GM23338 (cell line): ENCODE data around the gene GCNT2. TPM values are rescaled to one million over a fixed set of nuclear protein-coding genes. Genes with fewer than 3 reads are reported as not detected.

Source experiments
- ATAC-seq: fragments of 200-7000 bp; cut with Tn5 transposase; 3 replicates; pipeline ENCODE4 v1.9.1; 2020
- DNase-seq: peaks from one replicate; pipeline ENCODE4 v3.0.0-alpha.2; 2015; ENCODE audit warnings: low spot score
- H2AFZ ChIP-seq: fragments of 200-600 bp; sonication (generic); 2 replicates; pipeline ENCODE4 v1.8.0; 2016; ENCODE audit warnings: antibody characterized with exemption, mild to moderate bottlenecking, moderate library complexity
- H3F3A ChIP-seq: fragments of 200-600 bp; sonication (generic); replicated peaks from 2 replicates; pipeline ENCODE4 v1.8.0; 2017; ENCODE audit warnings: antibody characterized with exemption, mixed run types, low read depth
- H3K27ac ChIP-seq: fragments of 200-600 bp; sonication (generic); 2 replicates; pipeline ENCODE4 v1.6.1; 2016; ENCODE audit warnings: low read depth
- H3K27me3 ChIP-seq: fragments of 200-600 bp; sonication (generic); 2 replicates; pipeline ENCODE4 v1.8.0; 2016; ENCODE audit warnings: mild to moderate bottlenecking, mixed run types, moderate library complexity; ENCODE audit not compliant: insufficient read depth
- H3K36me3 ChIP-seq: fragments of 200-600 bp; sonication (generic); 2 replicates; pipeline ENCODE4 v1.8.0; 2016; ENCODE audit warnings: mild to moderate bottlenecking; ENCODE audit not compliant: insufficient read depth
- H3K4me1 ChIP-seq: fragments of 200-600 bp; sonication (generic); 2 replicates; pipeline ENCODE4 v1.8.0; 2016; ENCODE audit warnings: mild to moderate bottlenecking, moderate library complexity; ENCODE audit not compliant: insufficient read depth
- H3K4me2 ChIP-seq: fragments of 200-600 bp; sonication (generic); 2 replicates; pipeline ENCODE4 v1.7.1; 2017; ENCODE audit warnings: mixed run types
- H3K4me3 ChIP-seq: fragments of 200-600 bp; sonication (generic); 2 replicates; pipeline ENCODE4 v1.6.1; 2016; ENCODE audit warnings: mixed run types
- H3K79me2 ChIP-seq: fragments of 200-600 bp; sonication (generic); replicated peaks from 2 replicates; pipeline ENCODE4 v1.8.0; 2017; ENCODE audit warnings: mild to moderate bottlenecking; ENCODE audit not compliant: insufficient read depth
- H3K9me2 ChIP-seq: fragments of 200-600 bp; sonication (generic); 2 replicates; pipeline ENCODE4 v1.8.0; 2017; ENCODE audit not compliant: insufficient read depth
- H4K20me1 ChIP-seq: fragments of 200-600 bp; sonication (generic); replicated peaks from 2 replicates; pipeline ENCODE4 v1.8.0; 2017; ENCODE audit warnings: mild to moderate bottlenecking; ENCODE audit not compliant: insufficient read depth
- H3K27ac Mint-ChIP-seq: 2 replicates; pipeline ENCODE4 v1.8.0; 2020; ENCODE audit warnings: inconsistent platforms, mild to moderate bottlenecking, moderate library complexity, mixed read lengths
- H3K27me3 Mint-ChIP-seq: 3 replicates; pipeline ENCODE4 v1.8.0; 2022; ENCODE audit warnings: low read depth, mild to moderate bottlenecking, moderate library complexity, mixed read lengths, inconsistent platforms; ENCODE audit not compliant: insufficient read depth, poor library complexity
- H3K36me3 Mint-ChIP-seq: 3 replicates; pipeline ENCODE4 v1.8.0; 2021; ENCODE audit warnings: low read depth, mild to moderate bottlenecking, inconsistent platforms, moderate library complexity, mixed read lengths
- H3K4me1 Mint-ChIP-seq: 3 replicates; pipeline ENCODE4 v1.8.0; 2020; ENCODE audit warnings: mild to moderate bottlenecking, inconsistent platforms, mixed read lengths
- H3K4me3 Mint-ChIP-seq: 3 replicates; pipeline ENCODE4 v1.8.0; 2021; ENCODE audit warnings: moderate library complexity, mild to moderate bottlenecking, inconsistent platforms, mixed read lengths
- H3K9me3 Mint-ChIP-seq: 3 replicates; pipeline ENCODE4 v1.8.0; 2020; ENCODE audit warnings: moderate library complexity, mild to moderate bottlenecking, inconsistent platforms, mixed read lengths
- CREB1 ChIP-seq: fragments of 250-450 bp; sonication (Bioruptor Pico); IDR thresholded peaks from 2 replicates; pipeline ENCODE4 v1.5.0; 2020; ENCODE audit warnings: low read depth, mild to moderate bottlenecking, moderate library complexity
- ETS1 ChIP-seq: IDR thresholded peaks from 2 replicates; pipeline ENCODE4 v1.6.1; 2016; ENCODE audit warnings: antibody characterized with exemption
- EZH2 ChIP-seq: fragments of 200-600 bp; sonication (generic); IDR thresholded peaks from one replicate; pipeline ENCODE4 v1.8.0; 2017; ENCODE audit warnings: antibody characterized with exemption, mild to moderate bottlenecking, low read depth; ENCODE audit not compliant: unreplicated experiment
- JUNB ChIP-seq: IDR thresholded peaks from one replicate; pipeline ENCODE4 v1.6.1; 2016; ENCODE audit warnings: antibody characterized with exemption; ENCODE audit not compliant: unreplicated experiment
- POLR2AphosphoS5 ChIP-seq: IDR thresholded peaks from 2 replicates; pipeline ENCODE4 v1.6.1; 2016; ENCODE audit warnings: antibody characterized with exemption, low read depth
- ZNF114 ChIP-seq: fragments of 250-450 bp; sonication (Bioruptor Pico); IDR thresholded peaks from 2 replicates; pipeline ENCODE4 v1.5.0; 2020; ENCODE audit warnings: mild to moderate bottlenecking, moderate library complexity
- ZNF462 ChIP-seq: fragments of 250-450 bp; sonication (Bioruptor Pico); IDR thresholded peaks from 2 replicates; pipeline ENCODE4 v1.5.0; 2020; ENCODE audit warnings: mild to moderate bottlenecking, moderate library complexity
- polyA plus RNA-seq: library from polyadenylated mRNA; unstranded; fragments of >200 nt; fragmentation: Nextera tagmentation; extraction: Ambion mirVana; gene quantifications from 2 replicates; pipeline ENCODE4 v1.2.1, GENCODE V29; 2016
- total RNA-seq: library from RNA; depleted of rRNA; stranded (reverse); fragments of >200 nt; shearing (Covaris generic); gene quantifications from 2 replicates; pipeline ENCODE4 v1.2.3, GENCODE V29; 2014

The GCNT2 gene
- total and polyA plus RNA-seq, 2 experiments from 2014 or later = 28.3 to 137 TPM

- no peak for TF ChIP-seq ZNF462 (CRISPR knock-in tag)
Observed at GRCh38 chr6:10626154-10626741, 105.1 kb downstream of the GCNT2 start (continued).

- no peaks in the 10 kb centered on the region for H3K9me2 ChIP-seq
- Mint-ChIP-seq H3K27ac (no peak overlapping the region), H3K36me3 (peaks cover 56% of the 10 kb centered on the region), H3K4me1 (no peaks in the 10 kb centered on the region; the same call in 2 of the 3 replicates), H3K4me3 (no peak overlapping the region), H3K27me3 (no peaks in the 10 kb centered on the region), H3K9me3 (no peaks in the 10 kb centered on the region; the same call in 2 of the 3 replicates)
- no peak overlapping the region for H3K4me2 ChIP-seq
- no peaks in the 10 kb centered on the region for H3K27me3 ChIP-seq
- H3K79me2 ChIP-seq = peaks cover 15% of the 10 kb centered on the region
- H4K20me1 ChIP-seq = peaks cover 17% of the 10 kb centered on the region
- peaks cover 35% of the 10 kb centered on the region for H3K36me3 ChIP-seq
- H3K27ac ChIP-seq = no peak overlapping the region
- no peak overlapping the region for H2AFZ ChIP-seq
- no peak overlapping the region for H3K4me3 ChIP-seq
- no peak for DNase-seq
- ATAC-seq = no peak
- peaks cover 4% of the 10 kb centered on the region for H3F3A ChIP-seq
- H3K4me1 ChIP-seq = no peaks in the 10 kb centered on the region
- TF ChIP-seq EZH2 = no peak
- TF ChIP-seq POLR2AphosphoS5 = no peak
- TF ChIP-seq JUNB = no peak
- TF ChIP-seq ETS1 = no peak
- no peak for TF ChIP-seq ZNF114 (CRISPR knock-in tag)
- TF ChIP-seq ZNF462 (CRISPR knock-in tag) = no peak
- no peak for TF ChIP-seq CREB1
Observed at GRCh38 chr6:10627800-10628199, 106.6 kb downstream of the GCNT2 start.
